H9 (cell line): ENCODE results near the gene GHITM. TPM values are rescaled to one million over a fixed set of nuclear protein-coding genes. Genes with fewer than 3 reads are reported as not detected.

ENCODE experiments used
- DNase-seq: peaks from one replicate; pipeline ENCODE4 v3.0.0-alpha.2; 2017
- H2AFZ ChIP-seq: one replicate; pipeline ENCODE4 v1.6.1; 2013; ENCODE audit warnings: mild to moderate bottlenecking, low read length, control low read depth, moderate library complexity
- H2AK5ac ChIP-seq: 2 replicates; pipeline ENCODE4 v1.6.1; 2013; ENCODE audit warnings: low read length, control low read depth, mixed read lengths; ENCODE audit not compliant: insufficient read length
- H2BK120ac ChIP-seq: one replicate; pipeline ENCODE4 v1.6.1; 2013; ENCODE audit warnings: low read depth, mild to moderate bottlenecking, low read length, control low read depth, inconsistent platforms; ENCODE audit not compliant: poor library complexity, severe bottlenecking
- H2BK12ac ChIP-seq: 2 replicates; pipeline ENCODE4 v1.6.1; 2013; ENCODE audit warnings: low read length, control low read depth, mixed read lengths, low read depth; ENCODE audit not compliant: insufficient read length
- H2BK15ac ChIP-seq: 2 replicates; pipeline ENCODE4 v1.6.1; 2013; ENCODE audit warnings: low read depth, low read length, control low read depth
- H2BK20ac ChIP-seq: one replicate; pipeline ENCODE4 v1.6.1; 2013; ENCODE audit warnings: low read depth, mild to moderate bottlenecking, low read length, control low read depth, inconsistent platforms; ENCODE audit not compliant: poor library complexity, severe bottlenecking
- H2BK5ac ChIP-seq: 2 replicates; pipeline ENCODE4 v1.6.1; 2013; ENCODE audit warnings: low read length, control low read depth, mixed read lengths; ENCODE audit not compliant: insufficient read length
- H3K14ac ChIP-seq: 2 replicates; pipeline ENCODE4 v1.6.1; 2013; ENCODE audit warnings: low read length, control low read depth; ENCODE audit not compliant: insufficient read depth
- H3K18ac ChIP-seq: 2 replicates; pipeline ENCODE4 v1.6.1; 2013; ENCODE audit warnings: low read depth, mild to moderate bottlenecking, mixed read lengths, low read length, control low read depth; ENCODE audit not compliant: insufficient read length
- H3K23ac ChIP-seq: 2 replicates; pipeline ENCODE4 v1.6.1; 2013; ENCODE audit warnings: low read length, control low read depth, mixed read lengths, low read depth; ENCODE audit not compliant: insufficient read length
- H3K23me2 ChIP-seq: 2 replicates; pipeline ENCODE4 v1.6.1; 2013; ENCODE audit warnings: low read depth, mild to moderate bottlenecking, mixed read lengths, low read length, control low read depth; ENCODE audit not compliant: insufficient read length, poor library complexity, severe bottlenecking
- H3K27ac ChIP-seq: 2 replicates; pipeline ENCODE4 v1.5.1; 2013; ENCODE audit warnings: low read length, control low read depth, mixed read lengths, low read depth; ENCODE audit not compliant: insufficient read length
- H3K27me3 ChIP-seq: 2 replicates; pipeline ENCODE4 v1.6.1; 2013; ENCODE audit warnings: low read length, control low read depth, inconsistent platforms; ENCODE audit not compliant: insufficient read depth
- H3K4ac ChIP-seq: 2 replicates; pipeline ENCODE4 v1.6.1; 2013; ENCODE audit warnings: low read depth, mild to moderate bottlenecking, control low read depth, inconsistent platforms, low read length, moderate library complexity
- H3K4me1 ChIP-seq: 2 replicates; pipeline ENCODE4 v1.6.1; 2013; ENCODE audit warnings: low read length, control low read depth, inconsistent platforms; ENCODE audit not compliant: insufficient read depth
- H3K4me2 ChIP-seq: 2 replicates; pipeline ENCODE4 v1.6.1; 2013; ENCODE audit warnings: low read length, control low read depth, mixed read lengths; ENCODE audit not compliant: insufficient read length, insufficient read depth
- H3K56ac ChIP-seq: 2 replicates; pipeline ENCODE4 v1.6.1; 2013; ENCODE audit warnings: low read depth, mild to moderate bottlenecking, mixed read lengths, low read length, control low read depth; ENCODE audit not compliant: insufficient read length
- H3K79me1 ChIP-seq: 2 replicates; pipeline ENCODE4 v1.6.1; 2013; ENCODE audit warnings: low read depth, mild to moderate bottlenecking, moderate library complexity, low read length, control low read depth, inconsistent platforms; ENCODE audit not compliant: insufficient read depth, poor library complexity, severe bottlenecking
- H3K79me2 ChIP-seq: 2 replicates; pipeline ENCODE4 v1.6.1; 2013; ENCODE audit warnings: low read length, control low read depth, inconsistent platforms; ENCODE audit not compliant: insufficient read depth
- H3K9ac ChIP-seq: 2 replicates; pipeline ENCODE4 v1.6.1; 2013; ENCODE audit warnings: low read length, control low read depth, mixed read lengths; ENCODE audit not compliant: insufficient read length; ENCODE audit errors: extremely low read depth
- H3K9me3 ChIP-seq: one replicate; pipeline ENCODE4 v1.6.1; 2013; ENCODE audit warnings: low read depth, low read length, inconsistent platforms; ENCODE audit not compliant: control insufficient read depth
- H3T11ph ChIP-seq: one replicate; pipeline ENCODE4 v1.6.1; 2013; ENCODE audit warnings: mild to moderate bottlenecking, low read length, control low read depth, inconsistent platforms
- H4K20me1 ChIP-seq: one replicate; pipeline ENCODE4 v1.6.1; 2013; ENCODE audit not compliant: control insufficient read depth, insufficient read length, insufficient read depth
- H4K5ac ChIP-seq: 2 replicates; pipeline ENCODE4 v1.6.1; 2013; ENCODE audit warnings: low read depth, mild to moderate bottlenecking, mixed read lengths, low read length, control low read depth; ENCODE audit not compliant: insufficient read length
- H4K8ac ChIP-seq: replicated peaks from 2 replicates; pipeline ENCODE4 v1.6.1; 2013; ENCODE audit warnings: low read length, control low read depth, mixed read lengths, low read depth; ENCODE audit not compliant: insufficient read length
- H4K91ac ChIP-seq: 2 replicates; pipeline ENCODE4 v1.6.1; 2013; ENCODE audit warnings: low read depth, mild to moderate bottlenecking, moderate library complexity, mixed read lengths, low read length, control low read depth; ENCODE audit not compliant: insufficient read length
- H3K27ac Mint-ChIP-seq, 3 experiments: 2 replicates in 2 of 3; 3 replicates in 1 of 3; pipeline ENCODE4 v1.8.0; 2020 to 2021; ENCODE audit warnings: mixed read lengths in 3 of 3, mild to moderate bottlenecking in 1 of 3, moderate library complexity in 1 of 3
- H3K27me3 Mint-ChIP-seq: 2 replicates; pipeline ENCODE4 v1.8.0; 2021; ENCODE audit warnings: low read depth, mild to moderate bottlenecking, moderate library complexity, mixed read lengths
- H3K36me3 Mint-ChIP-seq, 3 experiments: 2 replicates in 2 of 3; 3 replicates in 1 of 3; pipeline ENCODE4 v1.8.0; 2020 to 2021; ENCODE audit warnings: low read depth in 3 of 3, mixed read lengths in 3 of 3; ENCODE audit not compliant: insufficient read depth in 1 of 3
- H3K4me1 Mint-ChIP-seq, 2 experiments: 2 replicates each; pipeline ENCODE4 v1.8.0; 2020; ENCODE audit warnings: mixed read lengths in 2 of 2
- H3K4me3 Mint-ChIP-seq, 2 experiments: 2 replicates in 1 of 2; 3 replicates in 1 of 2; pipeline ENCODE4 v1.8.0; 2020 to 2021; ENCODE audit warnings: mild to moderate bottlenecking in 2 of 2, mixed read lengths in 2 of 2, moderate library complexity in 1 of 2
- H3K9me3 Mint-ChIP-seq, 2 experiments: 2 replicates in 1 of 2; 3 replicates in 1 of 2; pipeline ENCODE4 v1.8.0; 2020; ENCODE audit warnings: mild to moderate bottlenecking in 2 of 2, mixed read lengths in 2 of 2, moderate library complexity in 1 of 2
- WGBS: extraction: QIAGEN DNeasy Blood & Tissue Kit; methylation state at CpG from one replicate; pipeline ENCODE4 v1.1.7; 2013; ENCODE audit warnings: missing lambda C conversion rate, low lambda C conversion rate, mixed read lengths; ENCODE audit not compliant: insufficient read length; ENCODE audit errors: extremely low coverage; 5-methylcytosine and 5-hydroxymethylcytosine counted together
- total RNA-seq: library from RNA; stranded (reverse); gene quantifications from 2 replicates; pipeline ENCODE4 v1.2.1, GENCODE V29; 2021
- TF ChIP-seq, protein P1 (sequence below): fragments of 200-600 bp; sonication (generic); conservative IDR thresholded peaks from 3 replicates; pipeline ENCODE4 v1.8.0; 2021; ENCODE audit warnings: antibody characterized with exemption, mild to moderate bottlenecking

GHITM gene
- total RNA-seq, 1 experiment from 2014 or later = 95.6 TPM

DNA sequence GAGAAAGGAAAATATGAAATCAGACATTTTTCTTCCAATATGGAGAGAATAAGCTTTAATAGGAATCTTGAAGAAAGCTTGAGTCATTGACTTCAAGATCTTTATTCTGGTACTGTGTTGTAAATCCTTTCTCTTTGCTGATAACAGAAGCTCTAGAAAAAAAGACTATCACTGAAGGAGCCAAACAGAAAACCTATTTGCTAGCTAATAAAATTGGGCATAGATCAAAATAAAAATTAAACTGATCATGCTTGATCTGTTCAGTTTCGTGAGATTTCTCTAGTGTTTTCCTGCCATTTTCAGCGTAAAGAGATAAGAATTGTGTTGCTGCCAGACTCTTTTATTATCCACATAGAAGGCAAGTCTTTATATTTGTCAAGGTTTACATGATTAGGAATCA lies 1.5 kb upstream of the GHITM start:
- no peak overlapping the region for H3K4me3 Mint-ChIP-seq
- H2BK15ac ChIP-seq = no peak overlapping the region

More for the DNA sequence above, 1.5 kb upstream of the GHITM start:
- Histone ChIP-seq H3K23ac (no peak overlapping the region), H3K9ac (no peak overlapping the region), H2BK12ac (no peak overlapping the region), H3K4me2 (no peak overlapping the region), H3K14ac (no peak overlapping the region), H3K9me3 (no peaks in the 10 kb centered on the region), H4K5ac (no peak overlapping the region), H3K79me1 (peaks cover 4% of the 10 kb centered on the region), H3K23me2 (peaks cover 5% of the 10 kb centered on the region), H2AK5ac (no peak overlapping the region), H3K4me1 (peaks cover 8% of the 10 kb centered on the region; the same call in 1 of the 2 replicates), H3K27me3 (no peaks in the 10 kb centered on the region), H3K27ac (no peak overlapping the region), H3K4ac (no peak overlapping the region), H3K56ac (no peak overlapping the region), H2BK20ac (no peak overlapping the region), H3K79me2 (peaks cover 10% of the 10 kb centered on the region), H2AFZ (no peak overlapping the region), H3T11ph (no peak overlapping the region), H4K8ac (no peak overlapping the region), H2BK5ac (no peak overlapping the region), H4K20me1 (no peaks in the 10 kb centered on the region), H3K18ac (no peak overlapping the region), H4K91ac (no peak overlapping the region), H2BK120ac (no peak overlapping the region)
- peaks cover 26 to 28% of the 10 kb centered on the region in 2 experiments for H3K4me1 Mint-ChIP-seq
- no peak overlapping the region for H3K27ac Mint-ChIP-seq
- peaks cover 1 to 5% (median 5%) of the 10 kb centered on the region in 3 experiments; a peak in 6 of 7 replicates for H3K36me3 Mint-ChIP-seq
- no peak for DNase-seq
- no CpG with 5 or more reads among the region's 2 CpGs for whole genome bisulfite sequencing
- TF ChIP-seq, protein P1, sequence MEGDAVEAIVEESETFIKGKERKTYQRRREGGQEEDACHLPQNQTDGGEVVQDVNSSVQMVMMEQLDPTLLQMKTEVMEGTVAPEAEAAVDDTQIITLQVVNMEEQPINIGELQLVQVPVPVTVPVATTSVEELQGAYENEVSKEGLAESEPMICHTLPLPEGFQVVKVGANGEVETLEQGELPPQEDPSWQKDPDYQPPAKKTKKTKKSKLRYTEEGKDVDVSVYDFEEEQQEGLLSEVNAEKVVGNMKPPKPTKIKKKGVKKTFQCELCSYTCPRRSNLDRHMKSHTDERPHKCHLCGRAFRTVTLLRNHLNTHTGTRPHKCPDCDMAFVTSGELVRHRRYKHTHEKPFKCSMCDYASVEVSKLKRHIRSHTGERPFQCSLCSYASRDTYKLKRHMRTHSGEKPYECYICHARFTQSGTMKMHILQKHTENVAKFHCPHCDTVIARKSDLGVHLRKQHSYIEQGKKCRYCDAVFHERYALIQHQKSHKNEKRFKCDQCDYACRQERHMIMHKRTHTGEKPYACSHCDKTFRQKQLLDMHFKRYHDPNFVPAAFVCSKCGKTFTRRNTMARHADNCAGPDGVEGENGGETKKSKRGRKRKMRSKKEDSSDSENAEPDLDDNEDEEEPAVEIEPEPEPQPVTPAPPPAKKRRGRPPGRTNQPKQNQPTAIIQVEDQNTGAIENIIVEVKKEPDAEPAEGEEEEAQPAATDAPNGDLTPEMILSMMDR = no peak
- H3K27me3 Mint-ChIP-seq = peaks cover 7% of the 10 kb centered on the region
- no peaks in the 10 kb centered on the region for H3K9me3 Mint-ChIP-seq
